ENCODE results near the gene WDFY2.
A peak's percentile ranks its signal among the peaks of the same experiment; 100 is the strongest.

The WDFY2 gene

DNA sequence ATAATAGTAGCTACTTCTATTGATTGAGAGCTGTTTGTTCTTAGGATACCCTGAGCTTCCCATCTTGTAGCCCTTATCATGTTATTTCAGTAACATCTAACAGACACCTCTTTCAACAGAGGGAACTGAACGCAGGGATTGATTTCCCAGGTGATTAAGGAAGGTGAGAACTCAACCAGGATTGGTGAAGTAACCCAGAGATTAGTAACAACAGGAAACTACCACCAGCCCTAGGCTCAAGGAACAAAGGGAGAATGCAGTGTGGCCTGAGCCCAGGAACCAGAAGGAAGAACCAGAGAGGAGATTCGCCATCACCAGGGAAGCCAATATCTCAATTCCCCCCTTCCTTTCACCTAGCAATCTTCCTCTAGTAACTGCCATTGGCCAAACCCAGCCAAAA, 211.2 kb downstream of the WDFY2 start:
- no peak overlapping the region for H3K27ac ChIP-seq (ENCODE audit: low read length)
- H3K27me3 ChIP-seq (ENCODE audit: insufficient read depth, low read length, poor library complexity) = no peaks in the 10 kb centered on the region
- TF ChIP-seq, protein P1, sequence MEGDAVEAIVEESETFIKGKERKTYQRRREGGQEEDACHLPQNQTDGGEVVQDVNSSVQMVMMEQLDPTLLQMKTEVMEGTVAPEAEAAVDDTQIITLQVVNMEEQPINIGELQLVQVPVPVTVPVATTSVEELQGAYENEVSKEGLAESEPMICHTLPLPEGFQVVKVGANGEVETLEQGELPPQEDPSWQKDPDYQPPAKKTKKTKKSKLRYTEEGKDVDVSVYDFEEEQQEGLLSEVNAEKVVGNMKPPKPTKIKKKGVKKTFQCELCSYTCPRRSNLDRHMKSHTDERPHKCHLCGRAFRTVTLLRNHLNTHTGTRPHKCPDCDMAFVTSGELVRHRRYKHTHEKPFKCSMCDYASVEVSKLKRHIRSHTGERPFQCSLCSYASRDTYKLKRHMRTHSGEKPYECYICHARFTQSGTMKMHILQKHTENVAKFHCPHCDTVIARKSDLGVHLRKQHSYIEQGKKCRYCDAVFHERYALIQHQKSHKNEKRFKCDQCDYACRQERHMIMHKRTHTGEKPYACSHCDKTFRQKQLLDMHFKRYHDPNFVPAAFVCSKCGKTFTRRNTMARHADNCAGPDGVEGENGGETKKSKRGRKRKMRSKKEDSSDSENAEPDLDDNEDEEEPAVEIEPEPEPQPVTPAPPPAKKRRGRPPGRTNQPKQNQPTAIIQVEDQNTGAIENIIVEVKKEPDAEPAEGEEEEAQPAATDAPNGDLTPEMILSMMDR (IDR thresholded peaks at IDR 0.05; ENCODE audit: borderline replicate concordance, extremely low read depth, low read length, poor library complexity, severe bottlenecking) = no peak
- no peak overlapping the region for H3K4me2 ChIP-seq (ENCODE audit: insufficient read depth, low read length)
- H4K20me1 ChIP-seq (ENCODE audit: insufficient read depth, low read length) = no peaks in the 10 kb centered on the region
- H2AFZ ChIP-seq (ENCODE audit: low read depth, low read length) = no peak overlapping the region
- H3K4me3 ChIP-seq (ENCODE audit: low read depth in 1 of 2, low read length in 2 of 2) = no peak overlapping the region
- DNase-seq = no peak
- no peaks in the 10 kb centered on the region for H3K9me3 ChIP-seq (ENCODE audit: insufficient read depth, low read length, severe bottlenecking)
- ATAC-seq (ENCODE audit: insufficient read depth, low read depth) = no peak
- H3K4me1 ChIP-seq (ENCODE audit: insufficient read depth, low read length) = no peaks in the 10 kb centered on the region
- H3K79me2 ChIP-seq (ENCODE audit: insufficient read depth, low read length) = no peaks in the 10 kb centered on the region
- no peak overlapping the region for H3K9ac ChIP-seq (ENCODE audit: low read depth, low read length)
- no peaks in the 10 kb centered on the region for H3K36me3 ChIP-seq (ENCODE audit: insufficient read depth, low read length)

DNA sequence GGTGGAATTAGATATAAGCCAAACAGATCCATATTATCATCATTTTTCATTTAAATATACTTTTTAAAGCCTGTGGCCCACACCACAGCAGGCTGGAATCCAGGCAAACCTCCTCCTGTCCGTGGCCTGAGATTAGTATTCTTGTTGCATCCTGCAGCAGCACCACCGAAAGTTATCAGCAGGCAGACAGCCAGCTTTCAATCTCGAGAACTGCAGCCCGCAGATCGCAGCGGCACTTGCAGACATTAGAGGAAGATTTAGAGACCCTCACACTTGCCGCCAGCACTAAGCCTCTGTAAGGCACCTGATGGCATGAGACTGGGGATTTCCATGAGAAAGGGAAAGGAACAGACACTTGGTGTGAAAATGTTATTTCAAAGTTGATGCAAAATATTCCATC, 212.3 kb downstream of the WDFY2 start:
- Histone ChIP-seq H3K9me3 (ENCODE audit: insufficient read depth, low read length, severe bottlenecking) (no peaks in the 10 kb centered on the region), H4K20me1 (ENCODE audit: insufficient read depth, low read length) (no peaks in the 10 kb centered on the region), H3K27ac (ENCODE audit: low read length) (no peak overlapping the region), H3K4me2 (ENCODE audit: insufficient read depth, low read length) (no peak overlapping the region), H3K4me1 (ENCODE audit: insufficient read depth, low read length) (no peaks in the 10 kb centered on the region), H3K9ac (ENCODE audit: low read depth, low read length) (no peak overlapping the region), H3K79me2 (ENCODE audit: insufficient read depth, low read length) (no peaks in the 10 kb centered on the region), H3K36me3 (ENCODE audit: insufficient read depth, low read length) (no peaks in the 10 kb centered on the region), H3K4me3 (ENCODE audit: low read depth in 1 of 2, low read length in 2 of 2) (no peak overlapping the region), H2AFZ (ENCODE audit: low read depth, low read length) (no peak overlapping the region), H3K27me3 (ENCODE audit: insufficient read depth, low read length, poor library complexity) (no peaks in the 10 kb centered on the region)
- ATAC-seq (ENCODE audit: insufficient read depth, low read depth) = no peak
- no peak for TF ChIP-seq EZH2 (IDR thresholded peaks at IDR 0.05; ENCODE audit: borderline replicate concordance, low read depth, low read length, severe bottlenecking)
- TF ChIP-seq, protein P1 (IDR thresholded peaks at IDR 0.05; ENCODE audit: borderline replicate concordance, extremely low read depth, low read length, poor library complexity, severe bottlenecking) = no peak
- no peak for DNase-seq

DNA sequence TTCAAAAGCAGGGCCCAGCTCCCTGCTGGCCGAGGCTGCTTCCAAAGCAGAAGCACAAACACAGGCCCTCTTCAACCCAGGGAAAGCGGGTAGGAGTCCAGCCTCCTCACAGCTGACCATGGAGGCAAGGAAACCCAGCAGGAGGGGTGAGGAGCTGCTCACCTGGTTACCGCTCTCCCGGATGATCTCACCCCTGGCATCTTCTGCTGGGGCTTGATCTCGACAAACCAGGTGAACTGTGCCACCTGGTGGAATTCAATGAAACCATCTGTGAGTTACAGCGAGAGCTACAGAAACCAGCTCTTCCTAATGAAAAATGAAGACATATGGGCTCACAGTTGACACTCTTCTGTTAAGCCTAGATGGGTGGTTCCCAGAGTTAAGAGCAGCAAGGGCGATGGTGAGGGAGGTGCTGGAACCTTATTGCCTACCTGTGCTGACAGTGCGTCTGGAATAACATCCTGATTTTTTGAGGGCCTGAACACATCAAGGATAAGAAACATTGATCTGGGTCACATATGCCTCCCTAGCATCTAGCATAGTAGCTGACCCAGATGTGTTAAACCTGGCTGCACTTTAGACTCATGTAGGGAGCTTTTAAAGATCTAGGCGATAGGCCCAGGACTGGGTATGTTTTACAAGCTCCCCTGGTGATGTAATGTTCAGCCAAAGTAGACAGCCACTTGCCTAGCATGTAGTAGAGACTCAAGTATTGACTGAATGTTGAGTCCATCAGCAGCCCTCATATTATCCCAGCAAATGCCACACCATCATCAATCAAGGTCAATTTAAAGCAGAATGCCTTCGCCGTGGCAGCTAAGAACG, 213.6 kb downstream of the WDFY2 start:
- Histone ChIP-seq H3K36me3 (ENCODE audit: insufficient read depth, low read length) (no peaks in the 10 kb centered on the region), H4K20me1 (ENCODE audit: insufficient read depth, low read length) (no peaks in the 10 kb centered on the region), H3K9ac (ENCODE audit: low read depth, low read length) (no peak overlapping the region), H2AFZ (ENCODE audit: low read depth, low read length) (no peak overlapping the region), H3K4me1 (ENCODE audit: insufficient read depth, low read length) (peaks cover 11% of the 10 kb centered on the region), H3K9me3 (ENCODE audit: insufficient read depth, low read length, severe bottlenecking) (no peaks in the 10 kb centered on the region), H3K79me2 (ENCODE audit: insufficient read depth, low read length) (no peaks in the 10 kb centered on the region), H3K4me3 (ENCODE audit: low read depth in 1 of 2, low read length in 2 of 2) (no peak overlapping the region), H3K27ac (ENCODE audit: low read length) (no peak overlapping the region), H3K27me3 (ENCODE audit: insufficient read depth, low read length, poor library complexity) (no peaks in the 10 kb centered on the region), H3K4me2 (ENCODE audit: insufficient read depth, low read length) (no peak overlapping the region)
- TF ChIP-seq EZH2 (IDR thresholded peaks at IDR 0.05; ENCODE audit: borderline replicate concordance, low read depth, low read length, severe bottlenecking) = no peak
- TF ChIP-seq, protein P1 (IDR thresholded peaks at IDR 0.05; ENCODE audit: borderline replicate concordance, extremely low read depth, low read length, poor library complexity, severe bottlenecking) = peak; percentile 74
- ATAC-seq (ENCODE audit: insufficient read depth, low read depth) (peak; percentile 81), DNase-seq (peak; percentile 57)
